ENCODE results near the gene TPRN. TPM values are rescaled to one million over a fixed set of nuclear protein-coding genes. Genes with fewer than 3 reads are reported as not detected.

The TPRN gene
- total and polyA plus RNA-seq, 2 donors (not counting 1 experiment from before 2014, with no cell fraction given), result 1.6 to 5.8 TPM

DNA sequence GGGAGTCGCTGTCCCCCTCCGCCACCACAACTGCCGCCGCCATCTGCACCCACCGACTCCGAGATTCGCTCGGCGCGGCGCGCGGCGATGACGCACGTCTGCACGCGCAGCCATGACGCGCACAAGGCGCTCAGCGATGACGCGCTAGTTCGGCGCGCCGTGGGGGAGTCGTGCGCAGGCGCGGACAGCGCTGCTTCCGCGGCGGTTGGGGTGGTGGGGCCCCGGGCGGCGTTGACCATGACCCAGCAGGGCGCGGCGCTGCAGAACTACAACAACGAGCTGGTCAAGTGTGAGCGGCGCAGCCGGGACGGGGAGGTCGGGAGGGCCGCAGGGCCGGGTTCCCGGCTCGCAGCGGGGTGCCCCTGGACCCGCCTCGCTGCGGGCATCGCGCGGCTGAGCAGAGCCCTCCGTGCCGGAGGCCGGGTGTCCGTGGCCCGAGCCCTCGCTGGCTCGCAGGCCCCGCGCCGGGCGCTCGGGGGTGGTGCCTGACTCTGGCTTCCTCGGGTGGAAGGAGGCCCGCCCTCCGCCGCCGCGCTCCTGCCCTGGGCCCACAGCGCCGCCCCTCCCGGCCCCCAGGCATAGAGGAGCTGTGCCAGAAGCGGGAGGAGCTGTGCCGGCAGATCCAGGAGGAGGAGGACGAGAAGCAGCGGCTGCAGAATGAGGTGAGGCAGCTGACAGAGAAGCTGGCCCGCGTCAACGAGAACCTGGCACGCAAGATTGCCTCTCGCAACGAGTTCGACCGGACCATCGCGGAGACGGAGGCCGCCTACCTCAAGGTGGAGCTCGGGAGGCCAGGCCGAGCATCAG, 11.8 kb downstream of the TPRN start, which contains the start of the genes ANAPC2 and SSNA1:
ANAPC2 (minus strand) TSS at position 71 of the 807 bp plus-strand sequence; CDS start at position 43, 28 bp downstream.
SSNA1 (plus strand) TSS at position 187 of the 807 bp plus-strand sequence; CDS start at position 238, 51 bp downstream.
- peak within 1 kb of the TSS; percentile 93 for H3K9ac ChIP-seq (ENCODE audit: insufficient read depth, low read length)
- H4K20me1 ChIP-seq (ENCODE audit: control insufficient read depth, extremely low read depth, insufficient read depth, low read length), result no peaks in the 10 kb centered on the region
- no peaks in the 10 kb centered on the region for H3K9me3 ChIP-seq (ENCODE audit: control insufficient read depth, insufficient read depth, low read depth, low read length)
- peak within 1 kb of the TSS; percentile 92 for H3K27ac ChIP-seq (ENCODE audit: insufficient read depth, low read length)
- peak; percentile 87 to 95 for DNase-seq (ENCODE audit: low read depth in 2 of 2)
- peak within 1 kb of the TSS; percentile 77 to 97 (median 96) for H3K4me3 ChIP-seq (replicated peaks in 1 of 4; ENCODE audit: control extremely low read depth in 1 of 4, insufficient read depth in 1 of 4, low read depth in 3 of 4, low read length in 4 of 4)
- H3K79me2 ChIP-seq (ENCODE audit: control insufficient read depth, insufficient read depth, low read length), result peaks cover 36% of the 10 kb centered on the region
- peak within 1 kb of the TSS; percentile 55 for H2AFZ ChIP-seq (ENCODE audit: low read length)
- peak within 1 kb of the TSS; percentile 92 for H3K4me2 ChIP-seq (ENCODE audit: extremely low read depth, insufficient read depth, low read length)
- TF ChIP-seq CTCF (conservative IDR thresholded peaks at IDR 0.05 in 1 of 2, IDR thresholded peaks at IDR 0.05 in 1 of 2; ENCODE audit: low read depth in 1 of 2, low read length in 2 of 2) (peak; percentile 49 to 50), EZH2 (IDR thresholded peaks at IDR 0.05; ENCODE audit: low read length, missing control alignments) (no peak)
- H3K27me3 ChIP-seq (ENCODE audit: control insufficient read depth, insufficient read depth, low read length), result no peaks in the 10 kb centered on the region
- peaks cover 19% of the 10 kb centered on the region for H3K4me1 ChIP-seq (ENCODE audit: control insufficient read depth, extremely low read depth, insufficient read depth, low read length)
- H3K36me3 ChIP-seq (ENCODE audit: control insufficient read depth, insufficient read depth, low read length), result peaks cover 26% of the 10 kb centered on the region

- H3K4me2 ChIP-seq (ENCODE audit: extremely low read depth, insufficient read depth, low read length), result peak overlapping the region; percentile 81
- no peaks in the 10 kb centered on the region for H4K20me1 ChIP-seq (ENCODE audit: control insufficient read depth, extremely low read depth, insufficient read depth, low read length)
- peak overlapping the region; percentile 55 for H2AFZ ChIP-seq (ENCODE audit: low read length)
- H3K4me1 ChIP-seq (ENCODE audit: control insufficient read depth, extremely low read depth, insufficient read depth, low read length), result peaks cover 19% of the 10 kb centered on the region
- H3K4me3 ChIP-seq (replicated peaks in 1 of 4; ENCODE audit: control extremely low read depth in 1 of 4, insufficient read depth in 1 of 4, low read depth in 3 of 4, low read length in 4 of 4), result peak overlapping the region; percentile 77 to 97 (median 96)
- peak overlapping the region; percentile 92 for H3K27ac ChIP-seq (ENCODE audit: insufficient read depth, low read length)
- H3K36me3 ChIP-seq (ENCODE audit: control insufficient read depth, insufficient read depth, low read length), result peaks cover 31% of the 10 kb centered on the region
- H3K27me3 ChIP-seq (ENCODE audit: control insufficient read depth, insufficient read depth, low read length), result no peaks in the 10 kb centered on the region
- H3K9ac ChIP-seq (ENCODE audit: insufficient read depth, low read length), result peak overlapping the region; percentile 93
- TF ChIP-seq EZH2 (IDR thresholded peaks at IDR 0.05; ENCODE audit: low read length, missing control alignments) (no peak), CTCF (conservative IDR thresholded peaks at IDR 0.05 in 1 of 2, IDR thresholded peaks at IDR 0.05 in 1 of 2; ENCODE audit: low read depth in 1 of 2, low read length in 2 of 2) (no peak)
- H3K79me2 ChIP-seq (ENCODE audit: control insufficient read depth, insufficient read depth, low read length), result peaks cover 36% of the 10 kb centered on the region
- H3K9me3 ChIP-seq (ENCODE audit: control insufficient read depth, insufficient read depth, low read depth, low read length), result no peaks in the 10 kb centered on the region
- DNase-seq (ENCODE audit: low read depth in 2 of 2), result no peak
These were observed 12.5 kb downstream of the TPRN start for GRCh38 chr9:137188086-137188489.

GRCh38 chr9:137187386-137187785, 13.2 kb downstream of the TPRN start:
- H2AFZ ChIP-seq (ENCODE audit: low read length), result no peak overlapping the region
- no peaks in the 10 kb centered on the region for H3K9me3 ChIP-seq (ENCODE audit: control insufficient read depth, insufficient read depth, low read depth, low read length)
- no peak for DNase-seq (ENCODE audit: low read depth in 2 of 2)
- no peaks in the 10 kb centered on the region for H4K20me1 ChIP-seq (ENCODE audit: control insufficient read depth, extremely low read depth, insufficient read depth, low read length)
- H3K27ac ChIP-seq (ENCODE audit: insufficient read depth, low read length), result no peak overlapping the region
- TF ChIP-seq EZH2 (IDR thresholded peaks at IDR 0.05; ENCODE audit: low read length, missing control alignments), result no peak
- TF ChIP-seq CTCF (conservative IDR thresholded peaks at IDR 0.05 in 1 of 2, IDR thresholded peaks at IDR 0.05 in 1 of 2; ENCODE audit: low read depth in 1 of 2, low read length in 2 of 2), result no peak
- H3K9ac ChIP-seq (ENCODE audit: insufficient read depth, low read length), result no peak overlapping the region
- H3K4me1 ChIP-seq (ENCODE audit: control insufficient read depth, extremely low read depth, insufficient read depth, low read length), result peaks cover 19% of the 10 kb centered on the region
- peaks cover 36% of the 10 kb centered on the region for H3K79me2 ChIP-seq (ENCODE audit: control insufficient read depth, insufficient read depth, low read length)
- H3K36me3 ChIP-seq (ENCODE audit: control insufficient read depth, insufficient read depth, low read length), result peaks cover 36% of the 10 kb centered on the region
- H3K27me3 ChIP-seq (ENCODE audit: control insufficient read depth, insufficient read depth, low read length), result no peaks in the 10 kb centered on the region
- peak overlapping the region; percentile 81 for H3K4me2 ChIP-seq (ENCODE audit: extremely low read depth, insufficient read depth, low read length)
- peak overlapping the region; percentile 77 to 97 (median 96) for H3K4me3 ChIP-seq (replicated peaks in 1 of 4; ENCODE audit: control extremely low read depth in 1 of 4, insufficient read depth in 1 of 4, low read depth in 3 of 4, low read length in 4 of 4)
